Measurements from ENCODE around the gene THEM4.

The THEM4 gene

DNA sequence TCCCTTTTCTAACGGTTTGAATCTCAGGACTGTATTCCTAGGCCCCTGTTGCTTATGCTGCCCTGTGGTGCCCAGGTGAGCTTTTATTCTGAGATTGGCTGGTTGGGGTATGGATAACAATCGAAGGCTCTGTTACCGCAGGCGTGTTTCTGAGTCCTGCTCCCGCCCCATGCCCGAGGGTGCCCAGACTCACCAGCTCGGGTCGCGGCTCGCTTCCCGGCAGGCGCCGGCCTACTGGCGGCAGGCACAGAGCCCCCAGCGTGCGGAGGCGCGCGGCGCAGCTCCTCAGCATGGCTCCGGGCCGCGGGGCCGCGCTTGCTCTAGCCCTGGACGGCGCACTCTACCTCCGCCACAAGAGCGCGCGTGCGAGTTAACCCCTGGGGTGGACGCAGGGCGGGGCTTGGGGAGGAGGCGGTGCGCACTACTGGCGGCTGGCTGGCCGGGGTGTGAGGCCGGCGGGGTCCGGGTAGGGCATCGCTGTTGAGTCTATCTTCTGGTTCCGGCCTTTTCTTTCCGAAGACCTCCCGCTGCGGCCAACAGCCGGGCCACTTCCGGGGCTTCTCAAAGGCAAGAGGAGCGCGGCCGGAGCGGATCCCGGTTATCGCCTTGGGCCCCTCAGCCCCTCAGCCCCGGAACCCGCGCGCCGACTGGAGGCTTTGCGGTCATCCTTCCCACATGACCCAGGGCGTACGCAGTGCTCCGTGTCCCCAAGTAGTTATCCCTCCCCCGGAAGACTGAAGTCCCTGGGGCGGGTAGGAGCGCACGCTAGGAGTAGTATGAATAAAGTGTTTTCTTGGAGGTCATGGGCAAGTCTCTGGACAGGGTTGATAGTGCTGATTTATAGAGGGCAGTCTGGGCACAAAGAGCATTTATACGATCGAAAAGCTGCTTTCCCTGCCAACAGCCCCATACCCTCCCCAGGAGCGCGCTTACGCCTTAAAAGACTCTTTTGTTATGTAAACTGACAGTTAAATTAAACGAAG is at the start of gene THEM4:
Gene THEM4 (minus strand): TSS at position 345 of the 983 bp plus-strand sequence. CDS start 53 bp downstream, at position 292.
- FAIRE-seq (peak; percentile 54), DNase-seq (ENCODE audit: insufficient read length, low spot score) (peak; percentile 91)

DNA sequence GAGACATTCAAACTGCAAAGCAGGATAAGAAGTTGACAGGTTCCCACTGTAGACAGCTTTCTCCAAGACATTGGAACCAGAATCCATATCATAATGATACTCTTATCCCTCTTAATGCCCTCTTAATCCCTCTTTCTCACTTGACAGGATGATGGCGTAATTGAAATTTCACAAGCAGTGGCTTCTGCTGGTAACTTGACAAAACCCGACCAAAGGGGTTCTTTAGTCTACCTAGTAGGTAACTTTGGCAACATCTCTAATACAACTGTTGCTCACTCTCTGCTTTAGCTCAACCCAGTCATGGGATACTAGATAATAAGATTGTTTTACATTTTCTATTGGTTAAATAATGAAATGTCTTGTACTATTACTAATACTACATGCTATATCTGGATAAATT is 49.6 kb upstream of the THEM4 start:
- DNase-seq (ENCODE audit: insufficient read length, low spot score) (no peak), FAIRE-seq (no peak)

DNA sequence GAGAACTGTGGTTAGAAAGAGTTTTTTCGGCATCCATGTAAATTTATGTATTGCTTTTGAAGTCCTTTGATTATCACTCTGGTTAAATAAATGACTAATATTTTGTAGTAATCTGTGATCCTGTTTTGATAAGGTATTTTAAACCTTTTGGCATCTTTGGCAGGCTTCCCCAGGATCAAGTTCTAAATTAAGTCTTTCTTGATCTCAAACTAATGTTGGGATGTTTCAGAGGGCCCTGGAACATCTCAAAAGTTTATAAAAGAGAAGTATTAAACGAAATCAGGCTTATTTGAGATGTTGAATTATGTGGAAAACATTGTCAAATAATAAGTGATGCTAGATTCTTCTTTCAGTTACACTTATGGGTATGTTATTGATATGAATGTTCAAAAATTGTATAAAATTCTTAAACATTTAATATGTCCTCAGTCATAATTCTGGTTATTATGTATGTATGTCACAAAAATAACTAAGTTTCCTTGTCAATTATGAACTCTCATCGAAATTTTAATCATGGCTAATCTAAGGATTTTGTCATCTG is 47.7 kb upstream of the THEM4 start:
- FAIRE-seq: no peak

GRCh38 chr1:151953409-151954094 is 44.2 kb upstream of the THEM4 start:
- FAIRE-seq: no peak

More for the DNA sequence above, 47.7 kb upstream of the THEM4 start:
- DNase-seq (ENCODE audit: insufficient read length, low spot score): no peak

GRCh38 chr1:151952811-151953210 is 43.5 kb upstream of the THEM4 start:
- FAIRE-seq (no peak), DNase-seq (ENCODE audit: insufficient read length, low spot score) (no peak)

More at GRCh38 chr1:151953409-151954094, 44.2 kb upstream of the THEM4 start:
- no peak for DNase-seq (ENCODE audit: insufficient read length, low spot score)

DNA sequence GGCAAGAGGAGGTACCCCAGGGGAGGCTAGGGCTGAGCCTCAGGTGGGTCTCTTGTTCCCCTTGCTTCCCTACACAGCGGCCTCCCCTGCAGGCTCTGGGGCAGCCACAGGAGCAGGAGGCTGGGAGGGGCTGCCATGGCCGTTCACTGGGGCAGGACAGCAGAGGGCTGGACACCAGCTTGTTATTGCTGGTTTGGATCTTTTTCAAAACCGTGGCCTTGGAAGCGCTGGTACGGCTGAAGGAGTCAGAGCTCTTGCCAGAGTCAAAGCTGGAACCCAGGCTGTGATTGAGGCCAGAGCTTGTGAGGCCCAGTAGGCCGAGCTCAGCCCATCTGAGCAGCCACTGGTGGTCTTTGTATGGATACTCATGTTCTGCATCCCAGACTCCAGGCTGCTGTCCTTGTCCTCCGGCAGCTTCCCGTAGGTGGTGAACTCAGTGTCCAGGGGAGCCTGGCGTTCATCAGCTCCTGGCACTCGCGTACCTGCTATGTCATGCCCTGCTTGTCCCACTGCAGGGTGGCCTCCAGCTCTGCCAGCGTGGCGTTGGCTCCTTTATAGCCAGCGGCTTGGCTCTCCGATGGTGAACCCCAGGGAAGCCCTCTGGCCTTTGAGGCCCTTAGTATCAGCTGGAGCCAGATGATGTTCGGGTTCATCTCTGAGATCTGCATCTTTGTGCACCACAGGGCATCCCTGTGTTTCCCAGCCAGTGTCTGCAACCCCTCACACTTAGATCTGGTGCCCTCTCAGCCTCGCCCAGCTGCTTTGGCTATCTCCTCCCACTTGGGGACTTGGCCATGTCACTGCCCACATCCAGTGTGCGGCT is 40.3 kb upstream of the THEM4 start:
- no peak for FAIRE-seq

DNA sequence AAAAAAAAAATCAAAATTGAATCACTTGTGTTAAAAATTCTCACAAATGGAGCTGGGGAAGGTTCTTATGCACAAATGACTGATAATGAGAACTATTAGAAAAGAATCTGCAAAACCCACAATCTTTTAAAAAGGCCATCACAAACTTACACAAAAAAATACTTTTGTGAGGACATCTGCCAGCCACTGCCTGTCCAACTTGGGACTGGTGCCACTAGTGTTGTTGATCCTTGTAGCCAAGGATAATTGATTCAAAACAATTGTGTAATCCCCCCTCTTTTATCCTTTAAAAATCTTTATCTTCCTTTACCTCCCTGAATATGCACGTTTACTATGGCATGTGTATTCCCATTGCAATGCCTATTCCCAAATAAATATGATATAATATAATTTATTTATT is 39.2 kb upstream of the THEM4 start:
- DNase-seq (ENCODE audit: insufficient read length, low spot score): no peak
- FAIRE-seq: no peak

More for the DNA sequence above, 40.3 kb upstream of the THEM4 start:
- no peak for DNase-seq (ENCODE audit: insufficient read length, low spot score)

DNA sequence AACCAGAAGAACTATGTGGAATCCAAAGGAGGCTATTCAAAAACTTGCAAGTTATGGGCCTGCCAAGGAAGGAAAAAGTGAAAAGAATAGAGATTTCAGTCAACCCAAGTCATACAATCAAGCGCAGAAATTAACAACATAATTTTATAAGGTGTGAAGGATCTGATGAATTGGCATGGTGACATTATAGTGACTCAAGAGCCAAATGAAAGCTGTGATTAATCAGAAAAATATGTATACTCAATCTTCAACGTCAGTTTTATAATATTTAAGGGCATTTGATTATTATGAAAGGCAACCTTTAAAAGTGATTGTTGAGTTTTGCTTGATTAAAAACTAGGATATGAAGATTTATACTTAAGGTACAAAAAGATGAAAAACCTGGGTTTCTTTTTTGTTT is 37.8 kb upstream of the THEM4 start:
- DNase-seq (ENCODE audit: insufficient read length, low spot score) (no peak), FAIRE-seq (no peak)

DNA sequence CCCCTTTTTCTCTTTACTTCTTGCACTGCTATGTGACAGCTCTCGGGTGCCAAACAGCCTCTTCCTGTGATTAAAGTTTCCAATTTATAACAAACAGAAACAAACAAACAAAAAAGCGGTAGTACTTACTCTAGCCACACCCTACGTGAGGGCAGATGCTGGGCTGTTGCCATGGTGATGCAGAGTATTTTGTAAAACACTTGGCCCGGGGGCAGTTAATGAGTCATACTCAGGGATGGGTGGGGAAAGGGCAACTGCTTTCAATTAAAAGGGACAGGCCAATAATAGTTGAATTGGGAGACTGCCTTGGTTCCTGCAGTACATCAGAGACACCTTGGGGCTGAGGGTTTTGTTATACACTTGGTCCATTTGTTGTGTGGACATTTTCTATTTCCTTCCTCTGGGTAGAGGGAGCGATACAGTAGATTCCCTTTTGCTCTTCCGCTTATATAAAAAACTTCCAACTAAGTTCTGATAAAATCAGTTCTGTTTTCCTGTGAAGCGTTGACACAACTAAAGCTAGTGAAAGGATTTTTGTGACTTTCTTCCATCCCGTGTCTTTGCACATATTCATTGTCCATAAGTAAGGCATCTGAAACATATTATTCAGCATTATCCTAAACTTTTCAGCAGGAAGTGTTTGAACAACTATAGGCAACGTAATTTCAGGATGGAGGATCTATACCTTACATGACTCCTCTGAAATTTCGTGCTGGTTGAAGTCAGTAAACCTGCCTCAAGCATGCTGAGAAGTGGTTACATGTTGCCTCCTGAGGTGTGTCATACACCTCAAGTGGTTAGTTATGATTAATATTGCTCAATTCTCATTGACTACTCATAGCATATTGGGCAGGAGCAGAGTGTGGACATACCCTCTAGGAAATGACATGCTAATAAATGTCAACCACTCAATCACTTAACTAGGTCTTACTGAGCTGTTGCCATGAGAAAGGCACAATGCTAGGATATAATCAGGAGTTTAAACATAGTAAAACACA is 36.7 kb upstream of the THEM4 start:
- DNase-seq (ENCODE audit: insufficient read length, low spot score): peak; percentile 77
- FAIRE-seq: no peak

- DNase-seq (ENCODE audit: insufficient read length, low spot score) (no peak), FAIRE-seq (no peak)
Measured at GRCh38 chr1:151944857-151945575, 35.7 kb upstream of the THEM4 start.

DNA sequence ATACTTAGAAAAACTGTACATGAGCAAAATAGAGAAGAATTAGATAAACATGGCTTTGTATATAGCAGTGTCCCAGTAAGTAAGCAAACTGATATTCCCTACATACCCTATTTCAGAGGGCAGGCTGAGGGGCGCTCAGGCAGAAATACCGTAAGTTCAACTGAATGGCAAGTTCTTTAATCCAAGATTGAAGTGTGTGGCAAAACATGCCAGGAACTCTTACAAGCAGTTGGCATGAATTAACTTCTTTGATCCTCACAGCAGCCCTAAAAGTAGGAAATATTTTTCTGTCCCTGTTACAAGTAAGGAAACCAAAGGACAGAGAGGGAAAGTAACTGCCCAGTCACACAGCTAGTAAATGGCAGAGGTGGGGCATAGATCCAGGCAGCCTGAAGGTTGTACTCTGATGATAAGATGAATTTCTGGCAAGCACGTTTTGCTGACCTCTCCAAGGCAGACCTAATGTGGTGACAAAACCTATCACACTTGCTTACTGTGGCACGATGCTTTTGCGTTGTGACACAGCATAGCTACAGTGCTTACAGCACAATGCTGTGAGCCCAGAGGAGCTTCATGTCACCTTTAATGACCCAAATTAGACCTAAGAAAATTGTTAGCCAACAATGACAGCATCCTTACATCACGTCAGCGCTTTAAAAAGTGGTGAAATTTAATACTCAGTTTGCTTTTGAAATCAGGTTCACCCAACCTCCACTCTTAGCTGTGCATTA is 35.0 kb upstream of the THEM4 start:
- no peak for FAIRE-seq
- no peak for DNase-seq (ENCODE audit: insufficient read length, low spot score)

DNA sequence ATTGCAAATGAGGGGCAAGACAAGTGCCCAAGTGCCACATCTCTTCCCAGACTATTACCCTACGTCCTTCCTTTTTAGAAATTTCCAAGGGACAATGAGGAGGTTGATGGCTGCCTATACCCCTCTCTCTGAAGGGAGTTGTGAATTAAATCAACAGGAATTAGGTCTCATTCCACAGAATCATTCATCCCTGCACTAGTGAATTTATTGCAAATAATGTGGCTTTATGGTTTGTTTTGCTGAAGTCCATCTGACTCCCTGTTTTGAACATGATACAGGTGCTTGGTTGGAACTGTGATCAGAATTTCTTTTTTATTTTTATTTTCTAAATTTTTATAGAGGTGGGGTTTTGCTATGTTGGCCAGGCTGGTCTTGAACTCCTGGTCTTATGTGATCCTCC is 34.3 kb upstream of the THEM4 start:
- no peak for FAIRE-seq
- DNase-seq (ENCODE audit: insufficient read length, low spot score): no peak

GRCh38 chr1:151942882-151943281 is 33.6 kb upstream of the THEM4 start:
- no peak for FAIRE-seq
- no peak for DNase-seq (ENCODE audit: insufficient read length, low spot score)

DNA sequence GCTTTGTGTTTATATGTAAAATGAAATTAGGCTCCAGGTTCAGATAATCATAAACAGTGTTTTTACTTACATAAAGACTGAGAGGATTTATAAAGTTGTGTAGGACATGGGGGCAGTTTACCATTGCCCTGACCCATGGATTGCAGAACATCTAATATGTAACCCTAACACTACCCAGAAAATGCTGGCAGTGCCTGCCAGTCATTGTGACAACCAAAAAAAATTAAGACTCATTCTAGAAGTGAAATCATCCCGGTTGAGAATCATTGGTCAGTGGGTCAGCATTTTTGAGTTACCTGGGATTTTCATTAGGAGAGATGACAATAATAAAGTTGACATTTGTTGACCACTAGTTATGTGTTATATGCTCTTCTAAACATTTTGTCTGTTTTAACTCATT is 31.2 kb upstream of the THEM4 start:
- FAIRE-seq (no peak), DNase-seq (ENCODE audit: insufficient read length, low spot score) (no peak)

DNA sequence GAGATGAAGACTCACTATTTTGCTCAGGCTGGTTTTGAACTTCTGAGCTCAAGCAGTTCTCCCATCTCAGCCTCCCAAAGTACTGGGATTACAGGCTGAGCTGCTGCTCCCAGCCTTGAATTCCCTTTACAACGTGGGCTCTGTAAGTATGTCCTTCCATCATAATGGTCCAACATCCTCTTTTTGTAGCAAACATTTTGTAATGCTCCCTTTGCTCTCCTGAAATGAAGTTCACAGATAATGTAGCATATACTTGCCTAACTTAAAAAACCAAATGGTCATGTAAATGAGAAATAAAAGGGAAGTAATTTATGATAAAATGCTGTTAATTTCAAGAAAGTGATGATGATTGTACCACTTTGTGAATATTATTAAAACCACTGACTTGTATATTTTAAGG is 30.5 kb upstream of the THEM4 start:
- no peak for FAIRE-seq
- DNase-seq (ENCODE audit: insufficient read length, low spot score): no peak

DNA sequence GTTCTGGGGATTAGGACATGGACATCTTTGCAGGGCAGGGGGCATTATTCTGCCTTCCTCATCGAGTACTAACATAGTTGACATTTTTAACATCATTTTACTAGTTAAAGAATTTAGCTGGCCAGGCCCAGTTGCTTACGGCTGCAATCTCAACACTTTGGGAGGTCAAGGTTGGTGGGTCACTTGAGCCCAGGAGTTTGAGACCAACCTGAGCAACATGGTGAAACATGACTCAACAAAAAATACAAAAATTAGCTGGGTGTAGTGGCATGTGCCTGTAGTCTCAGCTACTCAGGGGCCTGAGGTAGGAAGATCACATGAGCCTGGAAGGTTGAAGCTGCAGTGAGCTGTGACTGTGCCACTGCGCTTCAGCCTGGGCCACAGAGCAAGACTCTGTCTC is 29.8 kb upstream of the THEM4 start:
- no peak for FAIRE-seq
- no peak for DNase-seq (ENCODE audit: insufficient read length, low spot score)

GRCh38 chr1:151936653-151937052 is 27.3 kb upstream of the THEM4 start:
- FAIRE-seq (no peak), DNase-seq (ENCODE audit: insufficient read length, low spot score) (no peak)

Measured in HTR-8/SVneo (cell line).